T-helper 2 cell treated with Interferon-gamma antibody and Interleukin-4, amounts not matched to agents 5 μg/mL and 100 μg/mL, for 36 hours (primary cell): Measurements from ENCODE around the gene PRR23E.

Experiments
- DNase-seq: peaks from one replicate; pipeline ENCODE4 v3.0.0; 2021; ENCODE audit warnings: low spot score
- H3K27ac Mint-ChIP-seq: one replicate; pipeline ENCODE4 v1.8.0; 2021; ENCODE audit warnings: mild to moderate bottlenecking, mixed read lengths
- H3K27me3 Mint-ChIP-seq: one replicate; pipeline ENCODE4 v1.8.0; 2021; ENCODE audit warnings: low read depth, mixed read lengths
- H3K36me3 Mint-ChIP-seq: one replicate; pipeline ENCODE4 v1.8.0; 2021; ENCODE audit warnings: low read depth, mixed read lengths
- H3K4me1 Mint-ChIP-seq: one replicate; pipeline ENCODE4 v1.8.0; 2021; ENCODE audit warnings: low read depth, mixed read lengths
- H3K4me3 Mint-ChIP-seq: one replicate; pipeline ENCODE4 v1.8.0; 2022; ENCODE audit warnings: mild to moderate bottlenecking, moderate library complexity, mixed read lengths
- H3K9me3 Mint-ChIP-seq: one replicate; pipeline ENCODE4 v1.8.0; 2021; ENCODE audit warnings: mixed read lengths

The PRR23E gene

DNA sequence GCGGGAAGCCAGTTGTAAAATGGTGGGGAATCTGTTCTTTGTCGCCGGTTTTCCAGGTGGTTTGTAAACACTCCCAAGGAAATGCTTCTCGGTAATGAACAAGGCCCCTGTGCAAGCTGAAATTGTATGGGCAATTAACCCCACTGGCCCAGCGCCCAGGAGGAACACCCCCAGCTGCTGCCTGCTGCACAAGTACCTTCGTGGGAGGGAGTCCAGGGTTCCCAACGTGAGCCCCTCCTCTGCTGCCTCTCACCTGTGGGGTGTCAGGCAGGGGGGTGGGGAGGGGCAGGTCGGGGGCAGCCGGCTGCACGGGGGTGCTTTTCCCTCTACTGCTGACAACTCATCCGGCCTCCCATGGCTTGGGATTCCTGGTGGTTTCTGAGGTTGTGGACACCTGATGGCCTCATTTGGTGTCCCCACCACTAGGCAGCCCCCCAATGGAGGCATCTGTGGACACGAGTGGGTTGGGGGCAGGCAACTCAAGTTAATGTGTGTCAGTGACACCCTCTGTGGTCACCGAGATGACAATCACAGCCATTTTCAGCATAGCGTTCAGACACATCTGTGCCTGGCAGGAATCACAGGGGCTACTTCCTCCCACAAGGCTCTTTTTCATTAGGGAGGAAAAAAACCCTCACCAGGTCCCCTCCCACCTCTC is 35.6 kb upstream of the PRR23E start:
- Mint-ChIP-seq H3K9me3 (no peaks in the 10 kb centered on the region), H3K4me3 (no peak overlapping the region), H3K4me1 (no peaks in the 10 kb centered on the region), H3K27me3 (no peaks in the 10 kb centered on the region), H3K27ac (no peak overlapping the region), H3K36me3 (no peaks in the 10 kb centered on the region)
- no peak for DNase-seq

DNA sequence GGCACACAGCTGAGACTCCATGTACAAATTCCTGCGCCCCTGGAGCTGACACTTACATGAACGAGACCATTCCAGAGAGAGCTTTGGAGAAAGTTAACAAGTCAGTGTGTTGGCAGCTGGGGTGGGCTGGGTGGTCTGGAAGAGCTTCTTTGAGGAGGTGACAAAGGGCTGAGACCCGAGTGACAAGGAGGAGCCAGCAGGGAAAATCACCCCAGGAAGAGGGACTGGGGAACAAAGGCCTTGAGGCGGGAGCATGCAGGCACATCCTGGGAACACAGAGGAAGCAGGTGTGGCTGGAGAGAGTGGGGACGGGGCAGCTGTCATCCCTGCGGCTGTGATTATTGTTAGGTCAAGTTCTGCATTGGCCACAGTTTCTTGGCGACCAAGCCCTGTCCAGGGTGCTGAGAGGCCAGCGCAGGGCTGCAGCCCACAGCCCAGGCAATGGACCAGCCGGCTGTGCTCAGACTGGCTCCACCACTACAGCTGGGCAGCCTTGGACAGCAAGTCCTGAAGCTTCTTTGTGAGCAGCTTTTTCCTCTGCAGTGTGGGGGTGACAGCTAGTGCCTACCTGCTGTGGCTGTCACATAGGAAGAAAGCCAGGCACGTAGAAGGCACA is 34.2 kb upstream of the PRR23E start:
- no peaks in the 10 kb centered on the region for H3K4me1 Mint-ChIP-seq
- H3K4me3 Mint-ChIP-seq = no peak overlapping the region
- DNase-seq = no peak
- no peaks in the 10 kb centered on the region for H3K36me3 Mint-ChIP-seq
- H3K27ac Mint-ChIP-seq = no peak overlapping the region
- H3K27me3 Mint-ChIP-seq = no peaks in the 10 kb centered on the region
- no peaks in the 10 kb centered on the region for H3K9me3 Mint-ChIP-seq

DNA sequence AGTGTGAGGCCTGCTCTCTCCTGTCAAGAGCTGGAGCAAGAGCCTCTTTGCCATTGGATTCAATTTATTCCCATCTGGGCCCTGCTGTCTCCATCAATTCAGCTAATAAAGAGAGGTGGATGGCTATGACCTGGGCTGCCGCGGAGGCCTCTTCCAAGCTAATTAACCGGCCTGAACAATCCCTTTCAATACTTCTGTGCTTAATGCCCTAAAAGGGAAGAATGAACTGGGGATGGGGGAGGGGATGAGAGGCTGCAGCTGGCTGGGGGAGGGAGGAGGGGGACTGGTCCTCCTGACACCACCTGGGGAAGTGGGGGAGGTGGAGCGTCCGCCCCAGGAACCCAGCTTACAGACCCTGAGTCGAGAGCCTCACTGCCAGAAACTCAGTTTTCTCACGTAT is 33.4 kb upstream of the PRR23E start:
- no peak overlapping the region for H3K27ac Mint-ChIP-seq
- H3K4me1 Mint-ChIP-seq = no peaks in the 10 kb centered on the region
- no peak overlapping the region for H3K4me3 Mint-ChIP-seq
- no peak for DNase-seq
- H3K36me3 Mint-ChIP-seq = no peaks in the 10 kb centered on the region
- H3K27me3 Mint-ChIP-seq = no peaks in the 10 kb centered on the region
- H3K9me3 Mint-ChIP-seq = no peaks in the 10 kb centered on the region

DNA sequence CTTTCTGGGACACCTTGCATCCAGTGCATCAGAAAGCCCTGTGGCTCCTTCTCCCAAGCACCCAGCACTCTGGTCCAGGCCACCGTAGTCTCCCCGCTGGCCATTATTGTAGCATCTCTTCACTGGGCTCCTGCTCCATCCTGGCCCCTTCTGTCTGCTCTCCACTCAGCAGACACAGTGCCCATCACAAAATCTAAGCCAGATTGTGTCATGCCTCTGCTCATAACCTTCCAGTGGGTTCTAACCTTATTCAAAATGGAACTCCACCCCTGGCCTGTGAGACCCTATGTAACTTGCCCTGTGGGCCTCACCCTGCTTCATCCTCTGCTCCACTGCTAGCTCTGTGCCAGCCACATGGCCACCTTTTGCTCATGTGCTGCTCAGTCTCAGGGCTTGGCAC is 31.7 kb upstream of the PRR23E start:
- H3K36me3 Mint-ChIP-seq = no peaks in the 10 kb centered on the region
- H3K27me3 Mint-ChIP-seq = no peaks in the 10 kb centered on the region
- DNase-seq = no peak
- H3K4me3 Mint-ChIP-seq = no peak overlapping the region
- no peak overlapping the region for H3K27ac Mint-ChIP-seq
- no peaks in the 10 kb centered on the region for H3K4me1 Mint-ChIP-seq
- no peaks in the 10 kb centered on the region for H3K9me3 Mint-ChIP-seq

DNA sequence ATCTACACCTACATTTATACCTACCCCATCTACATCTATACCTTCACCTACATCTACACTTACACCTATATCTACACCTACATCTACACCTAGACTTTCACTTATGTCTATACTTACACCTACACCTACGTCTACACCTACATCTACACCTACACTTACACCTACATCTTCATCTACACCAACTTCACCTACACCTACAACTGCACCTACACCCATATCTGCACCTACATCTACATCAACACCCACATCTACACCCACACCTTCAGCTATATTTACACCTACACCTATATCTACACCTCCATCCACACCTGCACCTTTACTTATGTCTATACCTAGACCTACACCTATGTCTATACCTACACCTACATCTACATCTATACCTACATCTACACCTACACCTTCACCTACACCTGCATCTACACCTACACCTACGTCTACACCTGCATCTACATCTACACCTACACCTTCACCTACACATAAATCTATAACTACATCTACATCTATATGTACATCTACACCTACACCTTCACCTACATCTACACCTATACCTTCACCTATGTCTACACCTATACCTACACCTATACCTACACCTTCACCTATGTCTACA is 30.9 kb upstream of the PRR23E start:
- H3K27me3 Mint-ChIP-seq = no peaks in the 10 kb centered on the region

DNA sequence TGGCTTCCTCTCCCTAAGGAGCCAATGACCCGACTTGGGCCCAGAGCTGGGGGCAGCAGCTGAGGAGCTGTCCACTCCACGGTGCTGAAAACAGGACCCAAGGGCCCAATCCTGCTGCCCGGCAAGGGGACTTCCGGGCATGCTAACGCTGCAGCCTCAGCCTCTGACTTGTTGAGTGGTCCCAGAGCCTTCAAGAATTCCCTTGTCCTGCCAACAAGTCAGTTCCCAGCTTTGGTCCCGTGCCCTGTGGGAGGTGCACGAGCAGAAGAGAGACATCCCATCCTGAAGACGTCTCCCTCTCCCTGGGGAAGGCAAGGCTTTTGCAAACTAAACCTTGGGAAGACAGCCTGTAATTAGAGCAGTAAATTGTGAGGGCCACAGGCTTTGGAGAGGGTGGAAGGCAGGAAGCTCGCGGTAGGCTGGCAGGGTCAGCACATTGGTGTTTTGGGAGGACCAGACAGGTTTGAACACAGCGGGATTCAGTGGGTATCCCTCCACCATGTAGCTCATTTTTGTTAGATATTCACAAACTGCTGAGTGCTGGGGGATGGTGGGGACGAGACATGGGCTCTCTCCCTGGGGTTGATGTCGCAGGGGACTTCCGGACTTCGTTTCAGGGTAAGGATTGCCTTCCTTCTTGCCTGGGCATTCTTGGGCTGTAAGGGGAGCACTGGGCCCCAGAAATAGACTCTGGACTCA is 29.8 kb upstream of the PRR23E start:
- Mint-ChIP-seq H3K27ac (no peak overlapping the region), H3K4me3 (no peak overlapping the region), H3K27me3 (no peaks in the 10 kb centered on the region), H3K4me1 (no peaks in the 10 kb centered on the region), H3K36me3 (no peaks in the 10 kb centered on the region), H3K9me3 (no peaks in the 10 kb centered on the region)
- DNase-seq = no peak

More for the DNA sequence above, 30.9 kb upstream of the PRR23E start:
- Mint-ChIP-seq H3K36me3 (no peaks in the 10 kb centered on the region), H3K4me3 (no peak overlapping the region), H3K4me1 (no peaks in the 10 kb centered on the region), H3K27ac (no peak overlapping the region), H3K9me3 (no peaks in the 10 kb centered on the region)
- no peak for DNase-seq

DNA sequence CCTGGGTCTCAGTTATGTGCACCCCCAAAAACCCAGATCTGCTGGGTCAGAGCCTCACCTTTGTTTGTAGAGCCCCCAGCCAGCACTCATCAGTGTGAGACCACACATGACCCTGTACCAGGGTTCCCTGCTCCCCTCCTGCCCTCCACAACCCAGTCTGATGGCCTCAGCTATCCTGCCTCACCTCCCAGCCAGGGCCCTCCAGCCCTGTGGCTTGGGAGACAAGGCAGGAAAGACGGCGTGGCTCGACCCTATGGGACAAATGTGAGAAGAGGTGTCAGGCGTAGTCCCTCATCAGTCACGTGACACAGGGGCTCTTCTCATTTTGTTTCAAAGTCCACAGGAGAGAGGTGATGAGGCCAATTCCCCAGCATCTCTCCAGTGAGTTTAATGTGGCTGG is 28.3 kb upstream of the PRR23E start:
- no peak overlapping the region for H3K4me3 Mint-ChIP-seq
- H3K4me1 Mint-ChIP-seq = no peaks in the 10 kb centered on the region
- no peak overlapping the region for H3K27ac Mint-ChIP-seq
- no peak for DNase-seq
- no peaks in the 10 kb centered on the region for H3K9me3 Mint-ChIP-seq
- H3K27me3 Mint-ChIP-seq = no peaks in the 10 kb centered on the region
- H3K36me3 Mint-ChIP-seq = no peaks in the 10 kb centered on the region

DNA sequence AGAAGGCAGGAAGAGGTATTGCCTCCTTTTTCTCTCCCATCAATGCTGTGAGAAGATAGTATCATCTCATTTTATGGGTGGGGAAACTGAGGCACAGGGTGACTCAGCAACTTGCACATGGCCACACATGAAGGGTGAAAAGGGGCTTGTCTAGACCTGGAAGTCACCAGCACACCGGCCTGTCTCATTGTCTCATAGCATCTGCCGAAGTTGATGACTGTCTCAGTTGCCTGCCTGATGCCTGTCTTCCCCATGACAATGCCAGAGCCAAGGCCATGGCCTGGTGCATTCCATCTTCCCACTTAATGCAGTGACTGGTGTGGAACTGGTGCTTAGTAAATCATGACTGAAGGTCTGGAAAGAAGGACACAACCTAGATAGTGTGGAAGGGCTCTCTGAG is 27.9 kb upstream of the PRR23E start:
- no peaks in the 10 kb centered on the region for H3K4me1 Mint-ChIP-seq
- H3K27ac Mint-ChIP-seq = no peak overlapping the region
- no peak for DNase-seq
- H3K9me3 Mint-ChIP-seq = no peaks in the 10 kb centered on the region
- H3K4me3 Mint-ChIP-seq = no peak overlapping the region
- no peaks in the 10 kb centered on the region for H3K27me3 Mint-ChIP-seq
- no peaks in the 10 kb centered on the region for H3K36me3 Mint-ChIP-seq

DNA sequence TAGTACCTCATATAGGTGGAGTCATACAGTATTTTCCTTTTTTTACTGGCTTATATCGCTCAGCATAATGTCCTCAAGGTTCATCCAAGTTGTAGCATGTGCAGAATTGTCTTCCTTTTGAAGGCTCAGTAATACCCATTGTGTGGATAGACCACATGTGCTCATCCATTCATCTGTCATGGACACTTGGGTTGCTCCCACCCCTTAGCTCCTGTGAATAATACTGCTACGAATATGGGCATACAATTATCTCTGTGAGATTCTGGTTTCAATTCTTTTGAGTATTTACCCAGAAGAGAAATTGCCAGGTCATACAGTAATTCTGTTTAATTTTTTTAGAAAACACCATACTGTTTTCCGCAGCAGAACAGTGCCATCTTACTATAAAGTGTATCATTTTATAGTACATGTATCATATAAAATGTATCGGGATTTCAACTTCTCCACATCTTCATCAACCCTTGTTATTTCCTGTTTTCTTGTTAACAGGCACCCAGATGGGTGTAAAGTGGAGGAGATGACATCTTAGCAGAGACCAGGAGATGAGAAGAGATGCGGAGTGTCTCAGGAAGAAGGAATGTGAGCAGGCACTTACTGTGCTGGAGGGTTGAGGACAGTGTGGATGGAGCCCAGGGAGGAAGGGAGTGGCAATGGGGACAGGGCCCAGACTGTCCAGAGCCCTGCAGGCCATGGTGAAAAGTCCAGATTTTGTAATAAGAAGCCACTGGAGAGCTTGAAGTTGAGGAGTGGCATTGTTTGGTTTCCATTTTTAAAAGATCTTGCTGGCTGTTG is 27.0 kb upstream of the PRR23E start:
- Mint-ChIP-seq H3K4me1 (no peaks in the 10 kb centered on the region), H3K27me3 (no peaks in the 10 kb centered on the region), H3K36me3 (no peaks in the 10 kb centered on the region), H3K27ac (no peak overlapping the region), H3K4me3 (no peak overlapping the region), H3K9me3 (no peaks in the 10 kb centered on the region)
- no peak for DNase-seq

DNA sequence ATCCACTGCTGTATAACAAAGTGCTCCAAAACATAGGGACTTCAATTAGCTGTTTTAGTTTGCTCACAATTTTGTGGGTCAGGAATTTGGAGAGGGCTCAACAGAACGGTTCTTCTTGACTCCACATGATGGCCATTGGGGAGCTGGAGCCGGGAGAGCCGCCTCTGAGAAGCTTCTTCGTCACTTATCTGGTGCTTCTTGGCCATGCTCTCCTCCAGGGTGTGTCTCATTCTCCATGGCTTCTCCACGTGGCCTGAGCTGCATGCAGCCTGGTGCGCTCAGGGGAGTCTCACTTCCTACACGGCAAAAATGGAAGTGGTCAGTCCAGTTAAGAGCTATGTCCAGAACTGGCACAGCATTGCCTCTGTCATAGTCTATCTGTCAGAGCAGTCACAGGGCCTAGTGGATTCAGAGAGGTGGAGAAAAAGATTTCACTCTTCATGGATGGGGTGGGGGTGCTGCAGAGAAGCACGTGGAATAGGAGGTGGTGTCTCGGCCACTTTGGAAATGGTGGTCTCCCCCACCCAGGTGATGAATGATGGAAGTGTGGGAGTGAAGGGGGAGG is 26.3 kb upstream of the PRR23E start:
- Mint-ChIP-seq H3K4me3 (no peak overlapping the region), H3K9me3 (no peaks in the 10 kb centered on the region), H3K27me3 (no peaks in the 10 kb centered on the region), H3K4me1 (no peaks in the 10 kb centered on the region), H3K27ac (no peak overlapping the region), H3K36me3 (no peaks in the 10 kb centered on the region)
- no peak for DNase-seq

DNA sequence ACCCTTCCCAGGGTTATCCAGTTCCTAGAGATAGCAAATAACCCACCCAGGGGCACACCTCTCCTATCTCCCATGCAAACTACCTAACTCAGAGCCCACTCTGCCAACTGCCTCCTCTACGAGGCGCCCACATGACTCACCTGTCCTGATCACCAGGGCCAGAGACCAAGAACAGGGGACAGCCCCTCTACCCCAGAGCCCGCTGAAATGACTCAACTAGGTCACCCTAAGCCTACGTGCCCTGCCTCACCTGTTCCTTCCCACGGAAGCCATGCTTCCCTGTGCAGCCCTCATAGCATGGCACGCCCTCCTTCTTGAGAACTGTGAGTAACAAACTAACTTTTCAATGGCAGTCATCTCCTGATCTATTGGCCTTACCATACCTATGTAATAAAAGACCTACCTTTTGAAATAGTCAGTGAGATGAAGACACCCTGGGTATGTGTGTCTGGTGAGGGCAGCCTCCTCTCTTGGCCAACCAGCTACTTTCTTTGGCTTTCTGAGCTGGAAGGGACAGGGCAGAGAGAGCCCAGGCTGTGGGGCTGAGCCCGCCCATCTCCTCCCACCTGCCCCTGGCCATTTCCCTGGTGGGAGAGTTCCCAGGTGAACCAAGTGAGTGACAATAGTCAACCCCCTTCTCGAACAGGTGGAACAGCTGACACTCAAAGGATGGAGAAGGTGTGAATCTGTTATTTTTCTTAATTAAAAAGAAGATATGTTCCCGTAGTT is 25.5 kb upstream of the PRR23E start:
- DNase-seq = no peak
- no peaks in the 10 kb centered on the region for H3K36me3 Mint-ChIP-seq
- no peaks in the 10 kb centered on the region for H3K27me3 Mint-ChIP-seq
- H3K27ac Mint-ChIP-seq = no peak overlapping the region
- no peaks in the 10 kb centered on the region for H3K9me3 Mint-ChIP-seq
- no peaks in the 10 kb centered on the region for H3K4me1 Mint-ChIP-seq
- H3K4me3 Mint-ChIP-seq = no peak overlapping the region

DNA sequence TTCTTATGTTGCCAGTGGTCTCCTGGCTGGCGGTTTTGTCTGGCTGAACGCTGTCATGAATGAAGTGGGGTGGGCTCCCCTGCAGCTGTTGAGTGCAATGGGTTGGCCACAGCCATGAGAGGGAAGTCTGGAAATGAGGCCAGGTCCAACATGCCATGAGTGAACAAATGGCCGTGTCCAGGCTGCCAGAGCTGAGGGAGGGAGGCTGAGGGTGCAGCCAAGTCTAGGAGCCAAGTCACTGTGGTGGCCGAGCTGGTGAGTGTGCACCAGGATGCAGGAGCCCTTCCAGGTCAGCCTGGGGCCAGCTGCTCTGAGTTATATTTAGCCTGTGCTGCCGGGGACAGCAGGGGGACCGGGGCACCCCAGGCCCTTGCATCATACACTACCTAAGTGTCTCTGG is 24.7 kb upstream of the PRR23E start:
- DNase-seq = no peak
- Mint-ChIP-seq H3K27me3 (no peaks in the 10 kb centered on the region), H3K27ac (no peak overlapping the region), H3K36me3 (no peaks in the 10 kb centered on the region), H3K4me1 (no peaks in the 10 kb centered on the region), H3K9me3 (no peaks in the 10 kb centered on the region), H3K4me3 (no peak overlapping the region)

DNA sequence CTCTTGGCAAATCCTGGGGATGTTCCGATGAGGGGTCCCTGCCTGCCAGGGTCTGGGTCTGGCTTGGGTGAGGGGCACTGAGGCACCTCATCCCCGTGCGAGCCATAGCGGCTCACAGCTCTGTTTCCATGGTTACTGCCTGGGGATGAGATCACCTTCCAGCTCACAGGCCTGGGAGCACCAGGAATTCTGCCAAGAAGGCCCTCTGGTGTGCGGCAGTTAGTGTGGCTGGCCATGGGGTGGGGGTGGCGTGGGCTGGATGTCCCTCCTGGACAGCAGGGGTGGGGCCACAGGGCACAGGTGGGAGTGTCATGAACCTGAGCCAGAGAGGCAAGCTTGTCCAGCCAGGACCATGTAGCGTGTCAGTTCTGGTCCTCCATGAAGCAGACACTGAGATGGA is 22.1 kb upstream of the PRR23E start:
- H3K27me3 Mint-ChIP-seq = no peaks in the 10 kb centered on the region
- DNase-seq = no peak

More for the DNA sequence above, 22.1 kb upstream of the PRR23E start:
- no peak overlapping the region for H3K27ac Mint-ChIP-seq
- no peaks in the 10 kb centered on the region for H3K36me3 Mint-ChIP-seq
- no peak overlapping the region for H3K4me3 Mint-ChIP-seq
- no peaks in the 10 kb centered on the region for H3K4me1 Mint-ChIP-seq
- H3K9me3 Mint-ChIP-seq = no peaks in the 10 kb centered on the region
